ENCODE data around the gene SP5. TPM values are rescaled to one million over a fixed set of nuclear protein-coding genes. Genes with fewer than 3 reads are reported as not detected.

SP5 gene
- total and polyA plus RNA-seq, 2 donors: 0.24 to 0.55 TPM

DNA sequence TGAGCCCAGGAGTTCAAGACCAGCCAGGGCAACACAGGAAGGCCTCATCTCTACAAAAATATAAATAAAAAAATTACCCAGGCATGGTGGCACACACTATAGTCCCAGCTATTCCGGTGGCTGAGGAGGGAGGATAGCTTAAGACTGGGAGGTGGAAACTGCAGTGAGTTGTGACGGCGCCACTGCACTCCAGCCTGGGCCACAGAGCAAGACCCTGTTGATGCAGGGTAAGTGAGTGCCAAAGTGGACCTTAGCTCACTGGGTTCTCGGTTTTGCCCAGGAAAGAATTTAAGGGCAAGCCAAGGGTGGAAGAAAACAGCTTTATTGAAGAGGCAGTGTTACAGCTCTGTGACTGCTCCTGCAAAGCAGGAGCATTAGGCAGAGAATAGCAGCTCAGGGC lies 48.1 kb downstream of the SP5 start:
- WGBS: 96% methylated on average over 4 of the region's 4 CpGs
- H3K27ac ChIP-seq (ENCODE audit: low read depth in 1 of 2, low read length in 1 of 2): no peak overlapping the region
- DNase-seq (ENCODE audit: low read depth in 6 of 9, low spot score in 9 of 9): no peak
- H3K4me1 ChIP-seq (ENCODE audit: control insufficient read depth in 2 of 2, insufficient read depth in 2 of 2, low read length in 2 of 2): no peaks in the 10 kb centered on the region
- no peaks in the 10 kb centered on the region for H3K36me3 ChIP-seq (ENCODE audit: control insufficient read depth in 2 of 2, insufficient read depth in 2 of 2, low read length in 1 of 2)
- H3K4me3 ChIP-seq (ENCODE audit: low read length in 2 of 2): no peak overlapping the region
- H3K27me3 ChIP-seq (ENCODE audit: control insufficient read depth in 2 of 2, insufficient read depth in 1 of 2, low read length in 1 of 2): no peaks in the 10 kb centered on the region
- H3K9me3 ChIP-seq (ENCODE audit: control insufficient read depth in 2 of 2, insufficient read depth in 1 of 2, low read length in 1 of 2): no peaks in the 10 kb centered on the region

DNA sequence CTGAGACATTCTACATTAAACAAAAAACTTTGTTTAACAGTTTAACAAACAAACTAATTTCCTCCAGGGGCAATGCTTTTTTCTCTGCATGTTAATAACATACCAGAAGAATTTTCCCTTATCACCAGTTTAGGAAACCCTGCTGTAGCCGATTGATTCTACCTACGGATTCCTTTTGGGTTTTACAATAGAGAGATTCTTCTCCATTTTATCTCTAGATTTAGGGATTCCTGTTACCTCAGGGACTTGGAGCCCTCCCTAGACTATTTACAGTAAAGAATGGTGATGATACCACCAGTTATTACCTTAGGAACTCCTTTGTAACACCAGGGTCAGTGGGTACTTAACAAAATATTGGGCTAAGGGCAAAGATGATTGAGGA lies 49.7 kb downstream of the SP5 start:
- no peak for DNase-seq (ENCODE audit: low read depth in 6 of 9, low spot score in 9 of 9)
- Histone ChIP-seq H3K27me3 (ENCODE audit: control insufficient read depth in 2 of 2, insufficient read depth in 1 of 2, low read length in 1 of 2) (peaks cover 0 to 5% of the 10 kb centered on the region in 2 donors), H3K4me3 (ENCODE audit: low read length in 2 of 2) (no peak overlapping the region), H3K36me3 (ENCODE audit: control insufficient read depth in 2 of 2, insufficient read depth in 2 of 2, low read length in 1 of 2) (no peaks in the 10 kb centered on the region), H3K4me1 (ENCODE audit: control insufficient read depth in 2 of 2, insufficient read depth in 2 of 2, low read length in 2 of 2) (no peaks in the 10 kb centered on the region), H3K9me3 (ENCODE audit: control insufficient read depth in 2 of 2, insufficient read depth in 1 of 2, low read length in 1 of 2) (no peaks in the 10 kb centered on the region), H3K27ac (ENCODE audit: low read depth in 1 of 2, low read length in 1 of 2) (no peak overlapping the region)
- WGBS: 66% methylated on average over 2 of the region's 2 CpGs

DNA sequence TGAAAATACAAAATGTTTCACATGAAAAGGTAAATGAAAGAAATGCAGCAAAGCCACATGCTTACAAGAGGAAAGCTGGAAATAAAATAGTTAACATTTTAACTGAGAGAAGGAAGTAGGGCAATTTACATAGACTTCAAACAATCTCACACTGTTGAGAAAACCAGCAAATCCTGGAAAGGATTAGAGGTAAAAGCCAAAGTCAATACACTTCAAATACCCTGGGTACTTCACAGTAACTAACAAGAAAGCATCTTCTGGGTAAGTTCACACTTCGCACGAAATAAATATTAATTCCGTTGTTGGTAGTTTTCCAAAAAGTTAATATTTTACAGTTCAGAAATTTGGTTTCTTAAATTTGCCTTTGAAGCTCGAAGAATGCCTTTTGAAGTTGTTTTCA lies 51.6 kb downstream of the SP5 start:
- H3K9me3 ChIP-seq (ENCODE audit: control insufficient read depth in 2 of 2, insufficient read depth in 1 of 2, low read length in 1 of 2): peaks cover 0 to 5% of the 10 kb centered on the region in 2 donors
- H3K4me3 ChIP-seq (ENCODE audit: low read length in 2 of 2): no peak overlapping the region
- no peaks in the 10 kb centered on the region for H3K36me3 ChIP-seq (ENCODE audit: control insufficient read depth in 2 of 2, insufficient read depth in 2 of 2, low read length in 1 of 2)
- peaks cover 13 to 20% of the 10 kb centered on the region in 2 donors for H3K27me3 ChIP-seq (ENCODE audit: control insufficient read depth in 2 of 2, insufficient read depth in 1 of 2, low read length in 1 of 2)
- H3K27ac ChIP-seq (ENCODE audit: low read depth in 1 of 2, low read length in 1 of 2): no peak overlapping the region
- WGBS: 76% methylated on average over 4 of the region's 4 CpGs
- peak in 1 of 9 donors; percentile 21 for DNase-seq (ENCODE audit: low read depth in 6 of 9, low spot score in 9 of 9)
- H3K4me1 ChIP-seq (ENCODE audit: control insufficient read depth in 2 of 2, insufficient read depth in 2 of 2, low read length in 2 of 2): peaks cover 0 to 12% of the 10 kb centered on the region in 2 donors

Other genes starting within 250 kb of the SP5 start
- gene ERICH2, start 55.0 kb downstream of the SP5 start, total RNA-seq: not detected
- gene ERICH2, start 55.0 kb downstream of the SP5 start, polyA plus RNA-seq: 0.52 TPM
- 1.0 TPM for gene GAD1, start 101.5 kb downstream of the SP5 start, total RNA-seq
- 4.2 TPM for gene GAD1, start 101.5 kb downstream of the SP5 start, polyA plus RNA-seq
- 22.1 TPM for gene GORASP2, start 213.9 kb downstream of the SP5 start, total RNA-seq
- gene GORASP2, start 213.9 kb downstream of the SP5 start, polyA plus RNA-seq: 34.3 TPM

Data from thymus (tissue), 11 donors.